ENCODE results near the gene P2RY6.
A peak's percentile ranks its signal among the peaks of the same experiment; 100 is the strongest.

P2RY6 gene

GRCh38 chr11:73295241-73295995, 23.3 kb downstream of the P2RY6 start:
- no peak overlapping the region for H3K4me3 ChIP-seq (ENCODE audit: low read depth, low read length)

- H3K4me3 ChIP-seq (ENCODE audit: low read depth, low read length) = no peak overlapping the region
Observed at GRCh38 chr11:73295996-73296318, 23.8 kb downstream of the P2RY6 start.

DNA sequence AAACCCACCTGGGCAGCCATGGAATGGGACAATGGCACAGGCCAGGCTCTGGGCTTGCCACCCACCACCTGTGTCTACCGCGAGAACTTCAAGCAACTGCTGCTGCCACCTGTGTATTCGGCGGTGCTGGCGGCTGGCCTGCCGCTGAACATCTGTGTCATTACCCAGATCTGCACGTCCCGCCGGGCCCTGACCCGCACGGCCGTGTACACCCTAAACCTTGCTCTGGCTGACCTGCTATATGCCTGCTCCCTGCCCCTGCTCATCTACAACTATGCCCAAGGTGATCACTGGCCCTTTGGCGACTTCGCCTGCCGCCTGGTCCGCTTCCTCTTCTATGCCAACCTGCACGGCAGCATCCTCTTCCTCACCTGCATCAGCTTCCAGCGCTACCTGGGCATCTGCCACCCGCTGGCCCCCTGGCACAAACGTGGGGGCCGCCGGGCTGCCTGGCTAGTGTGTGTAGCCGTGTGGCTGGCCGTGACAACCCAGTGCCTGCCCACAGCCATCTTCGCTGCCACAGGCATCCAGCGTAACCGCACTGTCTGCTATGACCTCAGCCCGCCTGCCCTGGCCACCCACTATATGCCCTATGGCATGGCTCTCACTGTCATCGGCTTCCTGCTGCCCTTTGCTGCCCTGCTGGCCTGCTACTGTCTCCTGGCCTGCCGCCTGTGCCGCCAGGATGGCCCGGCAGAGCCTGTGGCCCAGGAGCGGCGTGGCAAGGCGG, 24.5 kb downstream of the P2RY6 start:
- H3K4me3 ChIP-seq (ENCODE audit: low read depth, low read length) = no peak overlapping the region

DNA sequence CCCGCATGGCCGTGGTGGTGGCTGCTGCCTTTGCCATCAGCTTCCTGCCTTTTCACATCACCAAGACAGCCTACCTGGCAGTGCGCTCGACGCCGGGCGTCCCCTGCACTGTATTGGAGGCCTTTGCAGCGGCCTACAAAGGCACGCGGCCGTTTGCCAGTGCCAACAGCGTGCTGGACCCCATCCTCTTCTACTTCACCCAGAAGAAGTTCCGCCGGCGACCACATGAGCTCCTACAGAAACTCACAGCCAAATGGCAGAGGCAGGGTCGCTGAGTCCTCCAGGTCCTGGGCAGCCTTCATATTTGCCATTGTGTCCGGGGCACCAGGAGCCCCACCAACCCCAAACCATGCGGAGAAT, 25.1 kb downstream of the P2RY6 start:
- H3K4me3 ChIP-seq (ENCODE audit: low read depth, low read length) = no peak overlapping the region

DNA sequence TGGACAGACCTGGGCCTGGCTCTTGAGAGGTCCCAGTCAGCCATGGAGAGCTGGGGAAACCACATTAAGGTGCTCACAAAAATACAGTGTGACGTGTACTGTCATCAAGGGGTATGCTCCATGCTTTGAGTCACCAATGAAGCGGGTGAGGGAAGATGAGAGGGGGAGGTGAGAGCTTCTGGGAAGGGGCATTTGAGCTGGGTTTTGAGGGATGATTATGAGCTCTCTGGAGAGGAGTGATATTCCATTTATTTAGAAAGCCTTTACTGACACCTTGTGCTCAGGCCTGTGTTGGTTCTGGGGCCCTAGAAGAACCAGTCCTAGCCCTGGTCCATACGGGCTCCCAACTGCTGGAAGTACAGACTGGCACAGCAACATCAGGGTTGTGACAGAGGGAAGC, 25.6 kb downstream of the P2RY6 start:
- no peak overlapping the region for H3K4me3 ChIP-seq (ENCODE audit: low read depth, low read length)

- H3K4me3 ChIP-seq (ENCODE audit: low read depth, low read length) = no peak overlapping the region
Observed at GRCh38 chr11:73298233-73298632, 26.1 kb downstream of the P2RY6 start.

DNA sequence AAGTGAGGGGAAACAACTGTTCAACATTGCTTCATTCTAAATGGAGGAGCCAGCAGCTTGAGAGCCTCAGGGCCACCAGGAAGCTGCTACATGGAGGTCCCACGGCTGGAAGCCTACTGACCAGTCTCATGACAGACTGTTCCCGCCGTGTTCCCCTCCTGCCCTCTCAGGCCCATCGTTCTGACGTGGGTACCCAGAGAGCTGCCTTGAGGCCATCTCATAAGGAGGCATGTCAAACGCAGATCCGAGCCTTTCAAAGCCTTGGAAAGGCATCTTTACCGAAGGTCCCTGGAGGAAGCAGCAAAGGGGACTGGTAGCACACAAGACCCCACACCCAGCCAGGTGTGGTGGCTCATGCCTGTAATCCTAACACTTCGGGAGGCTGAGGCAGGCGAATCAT, 27.6 kb downstream of the P2RY6 start:
- H3K4me3 ChIP-seq (ENCODE audit: low read depth, low read length) = no peak overlapping the region

DNA sequence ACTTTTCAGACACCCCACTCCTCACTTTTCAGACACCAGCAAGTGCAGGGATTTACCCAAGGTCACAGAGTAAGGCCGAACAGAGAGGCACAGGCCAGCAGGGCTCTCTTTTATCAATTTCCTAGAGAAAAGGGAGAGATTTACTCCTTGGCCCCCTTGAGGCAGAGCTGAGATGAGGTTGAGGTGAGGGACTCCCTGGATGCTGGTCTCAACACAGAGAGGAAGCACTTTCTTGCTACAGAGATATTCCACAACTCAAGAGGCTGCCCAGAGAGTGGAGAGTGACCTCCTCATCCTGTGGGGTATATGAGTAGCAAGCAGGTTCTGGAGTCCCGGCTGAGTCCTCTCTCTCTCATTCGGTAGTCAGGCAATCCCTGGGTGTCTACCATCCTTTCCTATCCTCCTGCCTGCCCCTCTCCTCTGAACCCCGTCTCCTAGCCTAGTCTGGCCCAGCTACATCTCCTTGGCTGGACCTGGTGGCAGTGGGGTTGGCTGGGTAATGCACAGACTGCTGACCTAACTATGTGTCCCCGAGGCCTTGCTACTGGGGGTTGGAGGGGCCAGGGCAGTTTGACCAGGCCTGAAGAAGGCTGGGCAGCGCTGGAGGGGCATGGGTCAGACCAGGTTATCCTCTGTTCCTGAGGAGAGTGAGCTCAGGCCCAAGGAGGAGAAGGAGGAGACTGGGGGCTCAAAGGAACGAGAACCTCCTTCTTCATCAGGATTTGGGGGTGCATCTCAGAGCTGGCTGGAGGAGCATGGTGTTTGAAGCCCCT, 34.1 kb downstream of the P2RY6 start:
- H3K4me3 ChIP-seq (ENCODE audit: low read depth, low read length) = no peak overlapping the region

GRCh38 chr11:73306977-73307322, 34.8 kb downstream of the P2RY6 start:
- H3K4me3 ChIP-seq (ENCODE audit: low read depth, low read length) = peak overlapping the region; percentile 13

GRCh38 chr11:73307323-73308002, 35.3 kb downstream of the P2RY6 start:
- peak overlapping the region; percentile 40 for H3K4me3 ChIP-seq (ENCODE audit: low read depth, low read length)

DNA sequence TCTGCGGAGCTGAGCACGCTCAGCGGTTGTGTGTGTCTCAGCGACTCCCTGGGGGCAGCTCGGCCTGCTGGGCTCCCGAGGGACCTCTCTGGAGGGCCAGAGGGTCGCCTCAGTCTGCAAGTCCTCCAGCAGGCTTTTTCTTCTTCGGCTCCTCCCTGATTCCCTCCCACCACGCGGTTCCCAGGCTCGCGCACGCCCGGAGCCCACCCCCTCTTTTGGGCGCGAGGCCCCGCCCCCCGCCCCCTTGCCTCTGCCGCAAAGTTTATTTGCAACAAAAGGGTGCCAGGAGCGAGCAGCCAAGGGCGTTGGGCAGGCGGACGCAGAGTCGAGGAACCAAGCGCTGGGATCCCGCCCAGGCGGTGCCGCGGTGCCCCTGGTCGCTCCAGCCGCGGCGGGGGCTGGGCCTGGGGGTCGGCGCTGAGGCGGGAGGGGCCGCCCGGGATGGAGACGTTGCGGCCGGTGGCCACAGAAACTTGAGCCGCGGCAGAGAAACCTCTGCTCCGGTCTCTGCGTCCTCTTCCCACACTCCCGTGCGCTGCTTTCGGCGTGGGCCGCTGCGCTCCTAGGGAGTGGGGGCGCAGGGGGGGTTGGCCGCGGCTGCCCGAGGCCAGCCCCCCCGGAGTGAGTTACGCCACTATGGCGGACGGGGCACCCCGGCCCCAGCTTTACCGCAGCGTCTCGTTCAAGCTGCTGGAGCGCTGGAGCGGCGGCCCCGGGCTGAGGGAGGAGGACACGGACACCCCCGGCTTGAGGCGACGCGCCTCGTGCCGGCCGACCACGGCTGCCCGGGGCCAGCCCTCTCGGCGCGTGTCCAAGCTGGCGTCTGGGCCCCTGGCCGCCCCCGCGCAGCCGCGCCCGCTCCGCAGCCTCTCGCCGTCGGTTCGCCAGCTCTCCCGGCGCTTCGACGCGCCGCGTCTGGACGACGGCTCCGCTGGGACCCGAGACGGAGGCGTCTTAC, 36.1 kb downstream of the P2RY6 start, which contains the start of gene ARHGEF17:
TSS of gene ARHGEF17 (plus strand) at position 274 of the 958 bp plus-strand sequence. CDS start at position 637, 363 bp downstream.
- peak within 1 kb of the TSS; percentile 40 for H3K4me3 ChIP-seq (ENCODE audit: low read depth, low read length)

- peak overlapping the region; percentile 40 for H3K4me3 ChIP-seq (ENCODE audit: low read depth, low read length)
Observed at GRCh38 chr11:73308961-73309919, 37.1 kb downstream of the P2RY6 start.

- H3K4me3 ChIP-seq (ENCODE audit: low read depth, low read length) = no peak overlapping the region
Observed at GRCh38 chr11:73310076-73310475, 37.9 kb downstream of the P2RY6 start.

DNA sequence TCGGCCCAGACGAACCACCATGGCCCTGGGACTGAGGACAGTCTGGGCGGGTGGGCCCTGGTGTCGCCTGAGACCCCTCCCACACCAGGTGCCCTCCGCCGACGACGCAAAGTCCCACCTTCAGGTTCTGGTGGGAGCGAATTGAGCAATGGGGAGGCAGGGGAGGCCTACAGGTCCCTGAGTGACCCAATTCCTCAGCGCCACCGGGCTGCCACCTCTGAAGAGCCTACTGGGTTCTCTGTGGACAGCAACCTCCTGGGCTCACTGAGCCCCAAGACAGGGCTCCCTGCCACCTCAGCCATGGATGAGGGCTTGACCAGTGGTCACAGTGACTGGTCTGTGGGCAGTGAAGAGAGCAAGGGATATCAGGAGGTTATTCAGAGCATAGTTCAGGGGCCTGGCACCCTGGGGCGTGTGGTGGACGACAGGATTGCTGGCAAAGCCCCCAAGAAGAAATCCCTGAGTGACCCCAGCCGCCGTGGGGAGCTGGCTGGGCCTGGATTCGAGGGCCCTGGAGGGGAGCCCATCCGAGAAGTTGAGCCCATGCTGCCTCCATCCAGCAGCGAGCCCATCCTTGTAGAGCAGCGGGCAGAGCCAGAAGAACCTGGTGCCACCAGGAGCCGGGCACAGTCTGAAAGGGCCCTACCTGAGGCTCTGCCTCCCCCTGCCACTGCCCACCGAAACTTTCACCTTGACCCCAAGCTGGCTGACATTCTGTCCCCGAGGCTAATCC, 38.7 kb downstream of the P2RY6 start:
- H3K4me3 ChIP-seq (ENCODE audit: low read depth, low read length) = no peak overlapping the region

GRCh38 chr11:73311394-73311869, 39.3 kb downstream of the P2RY6 start:
- H3K4me3 ChIP-seq (ENCODE audit: low read depth, low read length) = no peak overlapping the region

- no peak overlapping the region for H3K4me3 ChIP-seq (ENCODE audit: low read depth, low read length)
Observed at GRCh38 chr11:73312036-73312435, 39.9 kb downstream of the P2RY6 start.

DNA sequence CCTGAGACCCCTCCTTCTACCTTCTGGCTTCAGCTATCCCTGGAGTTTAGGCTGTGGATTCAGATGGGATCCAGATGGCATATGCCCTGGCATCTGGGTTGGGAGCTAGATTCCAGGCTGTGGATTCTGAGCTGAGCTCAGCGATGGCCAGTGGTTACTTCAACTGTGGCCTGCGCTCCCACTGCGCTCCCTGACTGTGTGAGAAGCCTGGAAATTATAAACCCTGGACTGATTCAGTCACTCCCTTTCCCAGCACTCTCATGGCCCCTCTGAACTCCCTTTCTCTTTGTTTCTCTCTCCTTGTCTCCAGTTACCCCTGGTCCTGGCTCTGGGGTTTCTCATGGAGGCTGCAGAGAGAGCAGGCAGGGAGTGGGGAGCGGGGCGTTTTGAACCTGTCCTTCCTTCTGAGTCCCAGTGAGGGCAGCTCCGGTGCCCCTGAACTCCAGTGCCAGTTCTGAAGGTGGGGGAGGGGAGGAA, 40.8 kb downstream of the P2RY6 start:
- H3K4me3 ChIP-seq (ENCODE audit: low read depth, low read length) = no peak overlapping the region

GRCh38 chr11:73313652-73314051, 41.5 kb downstream of the P2RY6 start:
- no peak overlapping the region for H3K4me3 ChIP-seq (ENCODE audit: low read depth, low read length)
